ENCODE measurements around the gene CNTN4.
"Not testable (repeated sequence)": the region's sequence is repeated elsewhere in the genome, so short reads cannot be mapped to it uniquely, and the experiment has no call there.

CNTN4 gene

DNA sequence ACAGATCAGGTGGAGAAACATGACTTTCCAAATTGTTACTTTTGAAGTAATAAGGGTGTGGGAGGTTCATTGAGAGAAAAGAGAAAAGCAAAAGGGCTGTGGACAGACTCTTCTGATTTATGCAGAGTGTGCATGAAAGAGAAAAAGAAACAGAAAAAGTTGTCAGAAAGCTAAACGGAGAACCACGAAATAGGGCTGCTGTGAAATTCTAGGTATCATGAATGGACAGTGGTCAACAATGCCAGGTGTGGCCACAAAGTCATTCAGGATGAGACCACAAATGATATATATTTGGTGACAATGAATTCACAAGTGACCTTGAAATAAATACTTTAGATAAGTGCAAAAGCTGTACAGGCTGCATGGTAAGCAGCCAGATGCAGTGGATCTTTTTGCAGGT is 841.4 kb downstream of the CNTN4 start:
- in situ Hi-C loops (cut with MboI; ENCODE audit: low sequenced_read_pairs), result no loop called here

DNA sequence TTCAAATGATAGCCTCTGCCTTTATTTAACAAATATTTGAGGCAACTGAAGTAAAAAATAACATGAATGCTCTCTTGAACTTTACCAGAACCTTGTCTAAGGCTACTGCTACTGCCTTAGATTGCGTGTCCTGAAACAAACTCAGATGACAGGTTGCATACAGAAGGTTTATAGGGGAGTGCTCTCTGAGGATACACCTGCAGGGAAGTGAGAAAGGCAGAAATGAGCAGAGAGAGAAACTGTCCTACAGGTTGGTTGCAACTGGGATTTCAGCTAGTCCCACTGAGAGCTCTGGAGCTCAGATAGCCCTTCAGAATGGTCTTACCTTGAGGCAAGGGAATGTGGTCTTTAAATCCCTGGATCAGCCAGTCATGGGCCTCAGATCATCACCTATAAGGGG is 846.0 kb downstream of the CNTN4 start:
- in situ Hi-C loops (cut with MboI; ENCODE audit: low sequenced_read_pairs), result no loop called here

DNA sequence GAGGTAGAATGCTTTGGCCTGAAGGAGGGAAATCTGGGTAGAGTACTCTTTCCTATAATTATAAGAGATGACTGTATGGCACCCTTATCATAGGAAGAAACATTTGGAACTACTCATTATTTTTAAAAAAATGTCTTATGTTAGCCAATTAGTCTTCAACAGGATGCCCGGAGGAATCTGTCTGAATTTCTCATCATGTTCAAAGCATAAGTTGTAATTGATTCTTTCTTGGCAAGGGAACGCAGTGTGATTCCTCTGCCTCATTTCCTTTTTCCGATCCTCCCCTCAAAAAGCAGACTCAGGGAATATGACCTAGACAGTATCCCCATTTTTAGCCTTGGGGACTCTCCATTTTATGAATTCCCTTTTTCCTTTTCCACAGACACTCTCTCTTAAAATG is 846.5 kb downstream of the CNTN4 start:
- in situ Hi-C loops (cut with MboI; ENCODE audit: low sequenced_read_pairs), result no loop called here

DNA sequence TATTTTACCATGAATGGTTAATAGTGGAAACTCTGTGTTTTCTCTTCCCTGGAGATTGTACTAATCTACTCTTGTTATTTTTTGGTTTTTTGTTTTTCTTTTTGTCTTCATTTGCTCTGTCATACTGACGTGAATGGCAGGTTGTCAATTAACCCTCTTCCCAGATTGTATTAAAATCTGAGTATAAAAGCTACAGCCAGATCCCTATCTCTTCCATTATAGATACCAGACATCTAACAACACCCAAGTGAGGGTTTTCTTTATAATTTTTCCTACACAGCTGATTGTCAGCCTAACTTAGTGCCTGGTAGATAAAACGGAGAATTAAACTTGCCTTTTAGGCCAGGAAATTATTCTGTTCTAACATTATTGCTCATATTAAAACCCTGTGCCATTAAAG is 848.9 kb downstream of the CNTN4 start:
- in situ Hi-C loops (cut with MboI; ENCODE audit: low sequenced_read_pairs), result no loop called here

DNA sequence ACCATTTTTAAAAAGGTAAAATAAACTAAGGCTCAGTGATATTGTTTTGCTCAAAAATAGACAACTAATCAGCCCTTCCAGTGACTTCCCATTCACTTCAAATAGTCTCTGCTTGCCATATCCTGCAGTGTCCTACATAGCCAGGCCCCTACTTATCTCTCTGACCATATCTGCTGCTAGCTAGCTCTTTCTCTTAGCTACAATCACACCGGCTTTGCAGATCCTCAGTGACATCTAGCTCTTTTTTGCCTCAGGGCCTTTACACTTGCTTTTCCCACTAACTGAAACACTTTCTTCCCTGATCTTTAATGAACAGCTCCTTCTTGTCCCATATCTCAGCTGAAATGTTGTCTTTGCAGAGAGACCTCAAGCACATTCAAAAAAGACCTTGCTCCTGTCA is 850.2 kb downstream of the CNTN4 start:
- in situ Hi-C loops (cut with MboI; ENCODE audit: low sequenced_read_pairs), result no loop called here

DNA sequence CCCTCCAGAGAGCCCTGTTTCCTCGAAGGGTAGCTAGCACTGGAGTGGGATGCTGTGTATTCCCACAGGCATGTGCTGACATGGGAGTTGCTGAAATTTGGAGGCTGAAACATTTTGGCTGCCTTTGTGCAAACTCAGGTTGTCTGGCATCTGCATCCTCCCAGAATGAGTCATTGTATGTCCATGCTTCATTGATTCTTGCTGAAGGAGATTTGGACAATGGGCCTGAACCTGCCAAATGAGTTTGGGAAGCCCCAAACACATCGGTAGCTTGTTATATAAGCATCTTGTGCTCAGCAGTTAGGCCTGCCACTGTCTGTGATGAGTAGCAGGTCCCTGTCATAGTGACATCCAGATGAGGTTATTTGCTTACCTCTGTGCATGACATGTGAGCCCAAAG is 851.5 kb downstream of the CNTN4 start:
- in situ Hi-C loops (cut with MboI; ENCODE audit: low sequenced_read_pairs), result no loop called here

DNA sequence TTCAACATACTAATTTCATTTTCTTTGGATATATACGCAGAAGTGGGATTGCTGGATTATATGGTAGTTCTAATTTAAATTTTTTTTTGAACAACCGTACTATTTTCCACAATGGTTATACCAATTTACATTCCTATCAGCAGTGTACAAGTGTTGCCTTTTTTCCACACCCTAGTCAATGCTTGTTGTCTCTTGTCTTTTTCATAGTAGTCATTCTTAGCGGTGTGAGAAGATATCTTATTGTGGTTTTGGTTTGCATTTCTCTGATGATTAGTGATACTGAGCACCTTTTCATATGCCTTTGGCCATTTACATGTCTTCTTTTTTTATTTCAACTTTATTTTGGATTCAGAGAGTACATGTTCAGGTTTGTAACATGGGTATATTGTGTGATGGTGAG is 858.4 kb downstream of the CNTN4 start:
- in situ Hi-C loops (cut with MboI; ENCODE audit: low sequenced_read_pairs), result no loop called here

DNA sequence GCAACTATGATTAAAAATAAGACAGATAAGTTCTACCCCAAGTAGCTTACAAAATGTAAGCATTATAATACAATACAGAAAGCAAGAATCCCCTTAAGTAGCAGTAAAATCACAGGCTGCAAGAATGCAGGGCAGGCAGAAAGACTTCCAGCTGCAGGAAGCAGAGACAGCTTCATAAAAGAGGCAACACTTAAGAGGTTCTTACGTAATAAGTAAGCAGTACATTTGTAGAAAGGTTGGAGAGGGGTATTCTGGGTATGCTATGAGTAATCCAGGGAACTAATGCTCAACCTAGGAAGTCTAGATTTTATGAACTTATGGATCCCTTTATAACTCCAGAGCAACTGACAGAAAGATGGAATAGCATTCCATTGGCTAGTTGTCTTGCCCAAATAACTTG is 859.9 kb downstream of the CNTN4 start:
- in situ Hi-C loops (cut with MboI; ENCODE audit: low sequenced_read_pairs), result no loop called here

DNA sequence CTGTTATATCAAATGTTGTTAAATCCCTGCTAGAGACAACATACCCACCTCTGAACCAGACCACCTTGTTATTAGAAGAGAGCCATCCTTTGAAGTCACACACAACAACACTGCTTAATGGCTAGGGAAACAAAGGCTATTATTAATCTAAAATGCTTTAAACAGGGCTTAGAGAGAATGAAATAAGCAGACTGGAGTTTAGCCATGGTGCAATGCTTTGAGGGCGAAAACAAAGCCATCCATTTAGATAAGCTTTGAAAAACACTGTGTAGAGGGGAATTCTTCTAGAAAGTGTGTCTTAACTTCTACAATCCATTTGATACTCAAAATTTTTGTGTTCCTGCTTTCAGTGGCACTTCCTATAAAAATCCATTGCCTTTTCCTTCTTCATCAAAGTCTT is 862.9 kb downstream of the CNTN4 start:
- in situ Hi-C loops (cut with MboI; ENCODE audit: low sequenced_read_pairs), result no loop called here

DNA sequence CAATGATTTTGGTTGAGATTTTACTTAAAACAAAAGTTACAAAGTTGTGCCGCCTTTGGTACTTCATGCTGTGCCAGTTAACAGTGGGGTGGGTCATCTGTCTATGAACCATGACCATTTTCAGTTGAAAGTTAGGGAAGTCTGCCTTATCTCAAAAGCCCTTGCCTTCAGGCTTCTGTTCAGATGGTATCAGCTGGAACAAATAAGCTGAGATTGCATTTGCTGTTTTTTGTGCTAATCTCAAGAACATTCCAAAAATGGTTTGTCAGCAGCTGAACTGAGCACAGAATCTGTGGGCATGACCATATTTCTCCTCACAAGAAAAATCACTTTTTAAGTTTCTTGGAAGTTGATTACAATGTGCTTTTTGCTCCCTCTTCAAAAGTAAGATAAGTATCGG is 869.2 kb downstream of the CNTN4 start:
- in situ Hi-C loops (cut with MboI; ENCODE audit: low sequenced_read_pairs), result no loop called here

DNA sequence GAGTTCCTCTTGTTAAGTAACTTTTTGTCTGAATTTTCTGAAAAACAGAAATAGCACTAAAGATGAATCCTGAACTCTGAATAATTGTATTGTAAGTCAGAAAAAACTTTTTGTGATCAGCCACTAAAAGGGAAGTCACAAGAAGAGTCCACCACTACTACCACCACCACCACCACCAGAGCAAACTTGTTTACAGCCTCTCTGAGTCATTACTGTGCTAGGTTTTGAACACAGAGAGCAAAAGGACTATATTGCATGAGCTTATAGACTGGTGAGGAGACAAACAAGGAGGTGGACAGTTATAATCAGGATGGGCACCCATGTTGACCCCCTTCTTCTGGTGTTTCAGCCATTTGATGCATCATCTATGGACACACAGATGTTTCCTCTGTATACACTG is 869.8 kb downstream of the CNTN4 start:
- in situ Hi-C loops (cut with MboI; ENCODE audit: low sequenced_read_pairs), result no loop called here

DNA sequence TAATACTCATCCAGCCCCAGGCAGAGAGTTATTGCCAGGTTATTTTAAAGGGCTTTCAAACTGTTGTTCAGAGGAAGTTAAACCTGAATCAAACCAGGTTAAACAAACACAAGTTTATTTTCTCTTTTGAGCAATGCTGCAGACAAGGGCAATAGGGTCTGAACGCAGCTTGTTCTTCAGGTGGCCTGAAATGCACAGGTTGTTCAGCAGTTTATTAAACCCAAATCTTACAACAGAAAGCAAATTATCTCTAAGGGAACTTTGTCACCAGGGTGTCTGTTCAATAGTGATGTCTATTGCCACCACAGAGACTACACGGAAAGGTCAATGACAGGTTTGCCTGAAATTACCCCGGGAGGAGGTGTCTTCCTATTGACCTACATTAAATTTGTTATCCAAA is 877.5 kb downstream of the CNTN4 start:
- in situ Hi-C loops (cut with MboI; ENCODE audit: low sequenced_read_pairs), result no loop called here

DNA sequence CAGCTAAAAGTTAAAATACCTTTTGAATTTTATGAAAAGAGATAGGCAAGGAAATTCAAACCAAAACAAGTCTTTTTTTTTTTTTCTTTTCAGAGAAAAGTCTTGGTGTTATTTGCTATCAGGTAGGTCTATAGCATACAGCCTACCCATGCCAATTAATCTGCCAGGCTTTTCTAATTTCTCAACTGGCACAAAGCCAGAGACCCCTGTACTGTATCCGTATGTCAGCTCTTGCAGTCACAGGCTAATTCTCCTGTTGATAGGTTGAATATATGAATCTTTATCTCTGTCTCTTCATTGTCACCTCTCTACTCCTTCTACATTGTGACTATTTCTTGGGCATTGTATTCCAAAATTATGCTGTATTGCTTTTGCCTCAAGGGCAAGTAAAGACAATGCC is 878.1 kb downstream of the CNTN4 start:
- in situ Hi-C loops (cut with MboI; ENCODE audit: low sequenced_read_pairs), result no loop called here

DNA sequence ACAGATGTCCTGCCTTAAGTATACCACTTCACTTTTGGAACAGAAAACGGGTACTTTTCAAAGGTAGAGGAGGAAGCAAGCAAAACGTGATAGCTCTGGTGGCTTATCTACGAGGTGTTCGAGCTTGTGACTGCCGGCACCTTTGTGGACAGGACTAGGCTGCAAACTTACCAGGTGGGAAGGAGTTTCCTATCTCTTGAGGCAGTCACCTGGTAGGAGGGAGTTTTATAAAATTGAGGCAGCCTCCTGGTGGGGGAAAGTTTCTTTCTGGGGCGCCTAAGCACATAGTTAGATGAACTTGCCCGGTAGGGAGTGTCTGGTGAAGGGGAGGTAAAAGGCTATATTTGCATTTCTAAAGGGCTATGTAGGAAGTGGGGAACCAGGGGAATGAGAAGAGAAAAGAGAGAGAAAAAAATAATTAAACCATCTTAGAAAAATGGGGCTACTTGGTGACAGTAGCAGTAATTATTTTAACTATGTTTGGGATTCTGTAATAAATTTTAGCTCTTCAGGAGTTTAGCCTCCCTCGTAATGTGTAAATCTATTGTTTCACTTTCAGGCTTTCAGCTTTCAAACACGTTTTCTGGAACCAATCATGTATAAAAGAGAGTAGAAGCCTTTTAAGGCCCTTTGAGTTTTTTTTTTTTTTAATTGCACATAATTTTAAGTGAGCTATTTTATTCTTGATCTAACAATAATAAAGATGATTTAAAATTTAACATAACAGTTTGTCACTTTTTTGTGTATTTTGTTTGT is 880.5 kb downstream of the CNTN4 start:
- in situ Hi-C loops (cut with MboI; ENCODE audit: low sequenced_read_pairs), result no loop called here

DNA sequence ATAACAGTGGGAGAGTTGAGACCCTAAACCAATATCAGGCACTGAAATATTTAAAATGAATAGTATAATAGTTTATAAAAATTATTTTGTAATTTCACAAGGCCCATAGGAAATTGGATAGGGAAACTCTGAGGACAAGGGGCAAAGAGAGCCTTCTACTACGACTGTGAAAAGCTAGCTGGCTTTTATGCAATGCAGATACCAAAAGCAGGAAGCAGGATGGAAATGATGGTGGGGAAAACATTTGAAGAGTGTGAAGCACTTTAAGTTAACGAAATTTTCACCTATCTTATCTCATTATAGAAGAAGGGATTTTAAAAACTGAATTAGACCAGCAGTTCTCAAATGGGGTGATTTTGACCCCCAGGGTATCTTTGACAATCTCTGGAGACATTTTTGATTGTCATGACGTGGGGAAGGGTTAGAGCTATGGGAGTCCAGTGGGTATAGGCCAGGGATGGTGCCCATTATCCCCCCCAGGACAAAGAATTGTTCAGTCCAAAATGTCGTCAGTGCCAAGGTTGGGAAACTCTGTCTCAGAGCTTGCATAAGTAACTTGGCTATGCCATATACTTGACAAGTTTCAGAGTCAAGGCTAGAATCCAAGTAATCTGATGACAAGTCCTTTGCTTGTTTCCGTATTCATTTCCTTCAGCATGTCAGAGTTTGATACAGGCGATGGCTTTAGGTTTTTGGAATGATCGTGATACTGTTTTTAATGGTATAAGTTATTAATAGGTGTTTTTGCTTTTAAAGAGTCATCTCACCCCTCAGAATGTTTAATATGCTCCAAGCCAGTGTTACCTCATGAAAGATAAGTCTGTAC is 885.6 kb downstream of the CNTN4 start:
- in situ Hi-C loops (cut with MboI; ENCODE audit: low sequenced_read_pairs), result no loop called here

DNA sequence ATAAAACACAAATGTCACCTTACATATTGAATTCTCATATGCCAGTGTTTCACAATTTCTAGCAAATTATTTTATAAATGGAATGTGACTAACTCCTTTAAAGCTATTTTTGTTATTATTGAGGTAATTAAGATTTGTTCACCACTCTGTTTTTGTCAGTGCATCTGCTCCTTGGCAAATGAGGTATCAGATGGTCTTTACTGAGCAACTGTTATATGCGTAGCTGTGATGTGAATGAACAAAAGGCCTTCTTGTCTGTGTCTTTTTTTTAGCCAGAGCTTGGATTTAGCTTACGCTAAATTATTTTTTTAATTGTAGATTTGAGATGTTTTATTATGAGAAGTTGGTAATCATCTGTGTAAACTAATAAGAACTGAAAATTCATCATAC is 886.2 kb downstream of the CNTN4 start:
- in situ Hi-C loops (cut with MboI; ENCODE audit: low sequenced_read_pairs), result no loop called here

DNA sequence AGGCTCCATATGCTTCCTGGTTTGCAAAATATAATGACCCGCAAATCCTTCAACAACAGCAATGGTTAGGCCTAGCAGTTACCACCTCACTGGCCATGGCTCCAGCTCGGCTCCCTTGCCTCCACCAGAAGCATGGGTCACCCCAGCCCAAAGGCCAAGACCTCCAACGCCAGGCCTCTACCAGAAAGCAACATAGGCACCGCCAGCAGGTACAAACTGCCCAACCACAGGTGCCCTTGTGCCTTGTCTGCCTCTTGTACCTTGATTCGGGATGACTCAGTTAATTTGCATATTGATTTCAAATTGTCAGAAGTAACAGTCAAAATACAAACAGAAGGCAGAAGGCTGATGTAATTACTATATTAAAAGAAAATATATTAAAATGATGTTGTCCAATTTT is 886.8 kb downstream of the CNTN4 start:
- in situ Hi-C loops (cut with MboI; ENCODE audit: low sequenced_read_pairs), result no loop called here

DNA sequence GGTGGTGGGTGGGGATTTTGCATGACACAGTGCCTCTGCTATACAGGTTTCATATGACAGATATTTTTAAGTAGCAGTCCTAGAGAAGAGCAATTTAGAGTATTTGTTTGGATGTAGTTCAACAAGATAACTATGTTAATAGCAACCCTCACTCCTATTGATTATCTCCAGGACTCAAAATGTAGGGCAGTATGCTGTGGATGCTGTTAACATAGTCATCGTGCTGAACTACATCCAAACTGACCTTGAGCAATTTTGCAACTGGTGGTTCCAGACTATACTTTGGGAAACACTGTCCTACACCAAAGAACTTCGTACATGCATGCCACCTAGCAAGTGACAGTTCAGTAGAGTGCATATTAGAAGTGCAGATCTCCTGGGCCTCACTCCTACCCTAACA is 893.9 kb downstream of the CNTN4 start:
- in situ Hi-C loops (cut with MboI; ENCODE audit: low sequenced_read_pairs), result no loop called here

DNA sequence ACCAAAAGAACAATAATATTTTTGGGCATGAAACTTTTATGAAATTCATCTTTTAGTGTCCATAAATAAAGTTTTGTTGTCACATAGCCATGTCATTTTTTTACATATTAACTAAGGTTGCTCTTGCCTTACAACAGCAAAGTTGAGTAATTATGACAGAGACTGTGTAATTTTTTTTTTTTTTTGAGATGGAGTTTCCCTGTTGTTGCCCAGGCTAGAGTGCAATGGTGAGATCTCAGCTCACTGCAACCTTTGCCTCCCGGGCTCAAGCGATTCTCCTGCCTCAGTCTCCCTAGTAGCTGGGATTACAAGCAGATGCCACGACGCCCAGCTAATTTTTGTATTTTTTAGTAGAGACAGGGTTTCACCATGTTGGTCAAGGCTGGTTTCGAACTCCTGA is 894.5 kb downstream of the CNTN4 start:
- in situ Hi-C loops (cut with MboI; ENCODE audit: low sequenced_read_pairs), result not testable (repeated sequence)

DNA sequence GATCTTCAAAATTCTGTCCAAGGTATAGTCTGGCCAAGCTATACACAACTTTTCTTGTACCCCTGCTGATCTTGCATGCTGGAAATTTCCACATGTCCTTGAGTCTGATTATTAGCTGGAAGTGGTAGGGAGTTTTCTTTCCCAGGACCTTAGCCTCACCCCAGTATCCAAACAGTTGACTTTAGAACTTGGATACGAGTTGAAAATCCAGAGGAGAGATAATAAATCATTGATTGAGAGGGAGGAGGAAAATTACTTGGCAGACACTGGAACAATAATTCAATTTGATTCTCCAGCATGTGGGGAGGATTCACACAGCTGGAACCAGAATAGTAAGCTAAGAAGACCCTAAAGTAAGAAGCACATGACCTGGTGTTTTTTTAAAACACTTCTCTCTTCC is 895.1 kb downstream of the CNTN4 start:
- in situ Hi-C loops (cut with MboI; ENCODE audit: low sequenced_read_pairs), result no loop called here

DNA sequence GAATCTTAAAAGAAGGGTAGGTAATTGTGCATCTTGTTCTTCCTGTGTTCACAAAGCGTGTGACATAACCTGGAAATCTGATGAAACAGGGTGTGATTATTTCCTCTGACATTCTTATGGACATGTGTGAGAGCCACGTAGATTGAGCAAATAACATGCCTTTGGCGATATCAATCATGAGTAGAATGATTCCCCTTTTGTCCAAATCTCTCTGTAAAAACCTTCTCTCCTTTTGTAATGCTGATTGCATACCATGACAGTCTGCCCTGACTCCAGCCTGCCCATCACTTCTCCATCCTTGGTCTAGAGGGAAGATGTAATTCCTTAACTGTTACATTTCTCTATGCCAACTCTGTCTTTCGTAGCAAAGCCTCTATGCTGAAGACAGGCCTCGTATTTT is 896.5 kb downstream of the CNTN4 start:
- in situ Hi-C loops (cut with MboI; ENCODE audit: low sequenced_read_pairs), result no loop called here

DNA sequence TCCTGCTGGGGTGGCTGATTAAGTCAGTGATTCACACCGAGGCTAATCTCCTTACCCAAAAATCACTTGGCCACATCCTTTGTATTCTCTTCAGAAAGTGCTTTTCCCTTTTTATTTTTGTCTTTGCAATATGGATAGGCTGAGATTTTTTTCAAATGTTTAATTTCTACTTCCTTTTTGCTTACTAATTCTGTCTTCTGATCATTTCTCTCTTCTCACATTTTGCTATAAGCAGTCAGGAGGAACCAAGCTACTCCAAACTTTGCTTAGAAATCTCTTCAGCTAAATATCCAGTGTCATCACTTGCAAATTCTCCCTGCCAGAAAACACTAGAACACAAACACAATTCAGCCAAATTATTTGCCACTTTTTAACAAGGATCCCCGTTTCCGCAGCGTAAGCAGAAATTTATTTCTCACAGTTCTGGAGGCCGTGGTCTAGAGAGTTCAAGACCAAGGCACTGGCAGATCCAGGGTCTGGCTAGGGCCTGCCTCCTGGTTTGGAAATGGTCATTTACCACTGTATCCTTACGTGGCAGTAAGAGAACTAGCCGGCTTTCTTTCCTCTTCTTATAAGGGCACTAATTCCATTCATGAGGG is 906.6 kb downstream of the CNTN4 start:
- in situ Hi-C loops (cut with MboI; ENCODE audit: low sequenced_read_pairs), result no loop called here
